Naive thymus-derived CD4-positive, alpha-beta T cell (primary cell): Measurements from ENCODE around the gene CEACAM5. TPM values are rescaled to one million over a fixed set of nuclear protein-coding genes. Genes with fewer than 3 reads are reported as not detected.

ENCODE experiments used
- ATAC-seq: fragments of 150-1000 bp; cut with Tn5 transposase; 2 replicates; pipeline ENCODE4 v1.10.0; 2021; ENCODE audit warnings: mild to moderate bottlenecking, moderate library complexity
- CTCF ChIA-PET: fragments of 350-600 bp; sonication (Branson Sonifier 250); formaldehyde crosslinking; loops from one replicate; lab custom pipeline; 2021; ENCODE audit warnings: antibody characterized with exemption; lab: Charles Lee
- POLR2A ChIA-PET: fragments of 350-600 bp; sonication (Branson Sonifier 250); formaldehyde crosslinking; loops from one replicate; lab custom pipeline; 2021; ENCODE audit warnings: antibody characterized with exemption, inconsistent platforms; lab: Charles Lee
- DNase-seq, 9 donors: peaks; one replicate each; pipeline versions ENCODE4 v3.0.0 to v3.0.0-alpha.2; 2020 to 2022; ENCODE audit warnings: mixed read lengths in 1 of 9
- H3K27ac ChIP-seq: one replicate; pipeline ENCODE4 v1.7.0; 2013; ENCODE audit warnings: mild to moderate bottlenecking, low read depth, low read length, moderate library complexity
- H3K27me3 ChIP-seq, 2 donors: one replicate each; pipeline ENCODE4 v1.7.0; 2013; ENCODE audit warnings: low read length in 2 of 2, mild to moderate bottlenecking in 2 of 2, moderate library complexity in 2 of 2; ENCODE audit not compliant: control insufficient read depth in 2 of 2, insufficient read depth in 2 of 2
- H3K36me3 ChIP-seq, 3 experiments: 1 replicate in 2 of 3; 2 replicates in 1 of 3; pipeline ENCODE4 v1.7.0; 2013; ENCODE audit warnings: low read length in 3 of 3, mild to moderate bottlenecking in 3 of 3, moderate library complexity in 1 of 3; ENCODE audit not compliant: insufficient read depth in 3 of 3, control insufficient read depth in 2 of 3
- H3K4me1 ChIP-seq, 2 donors: one replicate each; pipeline ENCODE4 v1.7.0; 2013; ENCODE audit warnings: low read length in 2 of 2, mild to moderate bottlenecking in 2 of 2, moderate library complexity in 1 of 2; ENCODE audit not compliant: control insufficient read depth in 2 of 2, insufficient read depth in 2 of 2
- H3K4me3 ChIP-seq: 2 replicates; pipeline ENCODE4 v1.7.0; 2013; ENCODE audit warnings: mild to moderate bottlenecking, low read length
- H3K9me3 ChIP-seq, 3 experiments: 1 replicate in 2 of 3; 2 replicates in 1 of 3; pipeline ENCODE4 v1.7.0; 2013; ENCODE audit warnings: low read length in 3 of 3; ENCODE audit not compliant: control insufficient read depth in 2 of 3
- H3K27ac Mint-ChIP-seq, 9 donors: one replicate each; pipeline ENCODE4 v1.8.0; 2020 to 2022; ENCODE audit warnings: mixed read lengths in 9 of 9, mild to moderate bottlenecking in 8 of 9, moderate library complexity in 5 of 9, inconsistent platforms in 2 of 9
- H3K27me3 Mint-ChIP-seq, 5 donors: one replicate each; pipeline ENCODE4 v1.8.0; 2021 to 2022; ENCODE audit warnings: mixed read lengths in 5 of 5, mild to moderate bottlenecking in 1 of 5
- H3K36me3 Mint-ChIP-seq, 5 donors: one replicate each; pipeline ENCODE4 v1.8.0; 2020 to 2022; ENCODE audit warnings: mixed read lengths in 5 of 5, mild to moderate bottlenecking in 3 of 5, inconsistent platforms in 1 of 5
- H3K4me1 Mint-ChIP-seq, 7 donors: one replicate each; pipeline ENCODE4 v1.8.0; 2020 to 2022; ENCODE audit warnings: mixed read lengths in 7 of 7, mild to moderate bottlenecking in 3 of 7, inconsistent platforms in 1 of 7
- H3K4me3 Mint-ChIP-seq, 10 donors: one replicate each; pipeline ENCODE4 v1.8.0; 2020 to 2022; ENCODE audit warnings: mild to moderate bottlenecking in 10 of 10, mixed read lengths in 10 of 10, moderate library complexity in 6 of 10, inconsistent platforms in 2 of 10
- H3K9me3 Mint-ChIP-seq, 11 donors: one replicate each; pipeline ENCODE4 v1.8.0; 2020 to 2022; ENCODE audit warnings: mixed read lengths in 11 of 11, mild to moderate bottlenecking in 4 of 11, inconsistent platforms in 1 of 11, moderate library complexity in 1 of 11
- intact Hi-C, 2 donors: fragments of 100-400 bp; cut with micrococcal nuclease; formaldehyde crosslinking; loops; one replicate each; pipeline ENCODE4 v1.15.1; 2023
- polyA plus RNA-seq, 2 donors: library from polyadenylated mRNA; unstranded; fragments of 300-500 nt; fragmentation: Illumina TruSeq; gene quantifications; one replicate each; pipeline ENCODE4 v1.2.3, GENCODE V29; 2021
- total RNA-seq, 6 experiments: library from RNA in 5 of 6; stranded (reverse) in 5 of 6; gene quantifications; 1 replicate in 5 of 6; 2 replicates in 1 of 6; pipeline ENCODE4 v1.2.3 and lab custom pipeline; 2021 to 2026

Gene CEACAM5
- total and polyA plus RNA-seq, 7 experiments from 2014 or later = not detected

DNA sequence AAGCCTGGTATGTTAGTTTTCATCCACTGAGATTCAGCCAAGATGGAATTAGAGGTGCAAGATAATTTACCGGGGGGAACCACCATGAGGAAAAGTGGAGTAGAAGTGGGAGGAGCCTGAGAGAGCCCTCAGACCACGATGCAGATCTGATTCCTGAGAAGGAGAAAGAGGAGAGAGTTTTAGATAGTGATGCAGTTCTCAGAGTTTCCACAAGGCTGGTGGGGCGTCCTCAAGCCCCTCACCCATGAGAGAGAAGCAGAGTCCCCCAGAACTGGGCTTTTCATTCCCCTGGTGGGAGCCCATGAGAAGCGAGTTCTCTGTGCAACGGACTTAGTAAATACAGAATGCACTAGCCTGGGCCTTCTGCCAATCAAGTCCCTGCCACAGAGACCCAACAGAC, 18.1 kb downstream of the CEACAM5 start:
- DNase-seq = no peak
- no peaks in the 10 kb centered on the region for H3K36me3 ChIP-seq
- H3K27me3 ChIP-seq = peaks cover 0 to 3% of the 10 kb centered on the region in 2 donors
- CTCF ChIA-PET = no interaction called here
- intact Hi-C loops = no loop called here
- no peaks in the 10 kb centered on the region for H3K36me3 Mint-ChIP-seq
- H3K9me3 Mint-ChIP-seq = peaks cover 0 to 2% (median 0%) of the 10 kb centered on the region in 11 donors
- H3K4me3 ChIP-seq = no peak overlapping the region
- no peak overlapping the region for H3K27ac Mint-ChIP-seq
- ATAC-seq = no peak
- H3K4me3 Mint-ChIP-seq = no peak overlapping the region
- POLR2A ChIA-PET = no interaction called here
- H3K9me3 ChIP-seq = no peaks in the 10 kb centered on the region
- H3K27me3 Mint-ChIP-seq = peaks cover 23 to 44% (median 30%) of the 10 kb centered on the region in 5 donors
- H3K4me1 Mint-ChIP-seq = no peaks in the 10 kb centered on the region
- H3K27ac ChIP-seq = no peak overlapping the region
- no peaks in the 10 kb centered on the region for H3K4me1 ChIP-seq

DNA sequence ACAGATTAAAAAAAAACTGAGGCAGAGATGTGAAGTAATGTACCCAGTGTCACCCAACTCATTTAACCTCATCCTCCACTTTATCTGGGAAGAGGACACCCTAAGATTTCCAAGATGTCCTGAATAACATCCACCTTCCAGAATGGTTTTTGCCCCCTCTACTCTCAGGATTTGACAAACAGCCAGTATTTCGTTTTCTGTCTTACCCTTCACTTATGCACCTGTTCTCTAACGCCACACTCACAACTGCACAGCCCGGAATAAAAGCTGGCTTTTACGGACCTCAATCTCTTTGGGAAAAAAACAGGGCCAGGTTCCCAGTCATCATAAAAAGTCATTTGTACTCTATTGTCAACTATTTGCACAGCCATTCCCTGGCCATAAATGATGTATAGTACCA, 25.7 kb downstream of the CEACAM5 start:
- H3K4me1 Mint-ChIP-seq = peaks cover 0 to 6% (median 4%) of the 10 kb centered on the region in 7 donors
- CTCF ChIA-PET = interaction anchor here (1.1 kb wide), 1 partner anchor 648 kb away, joined by 3 read pairs; no protein-coding TSS in a partner anchor

DNA sequence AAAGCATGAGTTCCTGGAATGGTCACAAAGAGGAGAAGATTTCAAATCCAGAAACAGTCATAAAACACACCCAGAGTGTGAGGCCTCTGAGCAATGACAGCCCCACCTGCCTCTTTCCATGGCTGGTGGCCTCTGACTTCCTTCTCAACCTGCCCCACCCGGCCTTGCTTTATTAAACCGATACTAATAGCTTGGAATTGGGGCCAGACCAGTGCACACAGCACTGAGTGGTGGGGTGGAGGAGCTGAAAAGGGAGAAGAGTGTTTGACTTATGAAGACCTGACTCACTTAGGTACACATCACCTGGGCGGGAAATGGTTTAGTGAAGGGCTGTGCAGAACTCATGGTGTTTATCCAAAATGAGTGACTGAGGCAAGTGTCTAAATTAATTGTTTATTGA, 26.2 kb downstream of the CEACAM5 start:
- Mint-ChIP-seq H3K27me3 (peaks cover 18 to 49% (median 29%) of the 10 kb centered on the region in 5 donors), H3K4me1 (peaks cover 0 to 6% (median 4%) of the 10 kb centered on the region in 7 donors)
- CTCF ChIA-PET = interaction anchor here (1.1 kb wide), 1 partner anchor 647 kb away, joined by 3 read pairs; no protein-coding TSS in a partner anchor

More for the DNA sequence above, 25.7 kb downstream of the CEACAM5 start:
- Histone ChIP-seq H3K27me3 (no peaks in the 10 kb centered on the region), H3K9me3 (no peaks in the 10 kb centered on the region), H3K36me3 (no peaks in the 10 kb centered on the region), H3K4me3 (no peak overlapping the region), H3K4me1 (no peaks in the 10 kb centered on the region), H3K27ac (no peak overlapping the region)
- H3K4me3 Mint-ChIP-seq = no peak overlapping the region
- intact Hi-C loops = no loop called here
- H3K9me3 Mint-ChIP-seq = no peaks in the 10 kb centered on the region
- POLR2A ChIA-PET = no interaction called here
- DNase-seq = no peak
- peaks cover 18 to 48% (median 27%) of the 10 kb centered on the region in 5 donors for H3K27me3 Mint-ChIP-seq
- H3K27ac Mint-ChIP-seq = no peak overlapping the region
- ATAC-seq = no peak
- H3K36me3 Mint-ChIP-seq = no peaks in the 10 kb centered on the region

DNA sequence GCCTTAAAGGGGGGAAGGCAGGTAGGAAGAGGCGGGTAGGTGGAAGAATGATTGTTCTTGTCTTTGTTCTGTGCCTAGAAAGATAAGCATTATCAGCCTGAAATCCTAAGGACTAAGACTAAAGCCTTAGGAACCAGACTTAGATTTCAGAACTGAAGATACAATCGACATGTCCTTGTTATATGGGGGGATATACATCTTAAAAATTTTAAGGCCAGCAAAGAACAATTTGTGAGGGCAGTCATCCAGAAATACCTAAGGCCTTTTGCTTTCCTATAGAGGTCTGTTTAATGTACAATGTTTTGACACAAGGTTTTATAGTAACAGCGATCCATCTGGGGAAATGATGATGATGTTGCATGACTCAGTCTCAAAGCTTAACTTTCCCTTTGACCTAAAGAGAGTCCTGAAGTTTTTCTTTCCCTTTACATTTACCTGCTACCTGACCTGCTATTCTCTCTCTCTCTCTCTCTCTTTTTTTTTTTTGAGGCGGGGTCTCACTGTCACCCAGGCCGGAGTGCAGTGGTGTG, 26.7 kb downstream of the CEACAM5 start:
- Histone ChIP-seq H3K4me3 (no peak overlapping the region), H3K27me3 (no peaks in the 10 kb centered on the region), H3K27ac (no peak overlapping the region), H3K4me1 (no peaks in the 10 kb centered on the region), H3K9me3 (no peaks in the 10 kb centered on the region), H3K36me3 (no peaks in the 10 kb centered on the region)
- DNase-seq = no peak
- Mint-ChIP-seq H3K27ac (no peak overlapping the region), H3K27me3 (peaks cover 18 to 53% (median 28%) of the 10 kb centered on the region in 5 donors), H3K4me1 (peaks cover 3 to 9% (median 5%) of the 10 kb centered on the region in 7 donors), H3K36me3 (no peaks in the 10 kb centered on the region), H3K4me3 (no peak overlapping the region), H3K9me3 (no peaks in the 10 kb centered on the region)
- intact Hi-C loops = no loop called here
- ATAC-seq = no peak
- CTCF ChIA-PET = interaction anchor here (1.0 kb wide), 1 partner anchor 16 kb away, joined by 3 read pairs; no protein-coding TSS in a partner anchor
- POLR2A ChIA-PET = interaction anchor here (0.5 kb wide), 1 partner anchor 19 kb away, joined by 3 read pairs; no protein-coding TSS in a partner anchor

More for the DNA sequence above, 26.2 kb downstream of the CEACAM5 start:
- H3K9me3 Mint-ChIP-seq = no peaks in the 10 kb centered on the region
- H3K36me3 Mint-ChIP-seq = no peaks in the 10 kb centered on the region
- H3K27ac ChIP-seq = no peak overlapping the region
- H3K4me3 ChIP-seq = no peak overlapping the region
- H3K36me3 ChIP-seq = no peaks in the 10 kb centered on the region
- POLR2A ChIA-PET = interaction anchor here (0.5 kb wide), 1 partner anchor 19 kb away, joined by 3 read pairs; no protein-coding TSS in a partner anchor
- no peaks in the 10 kb centered on the region for H3K9me3 ChIP-seq
- H3K4me1 ChIP-seq = no peaks in the 10 kb centered on the region
- ATAC-seq (no peak), DNase-seq (no peak)
- H3K27me3 ChIP-seq = no peaks in the 10 kb centered on the region
- H3K27ac Mint-ChIP-seq = no peak overlapping the region
- H3K4me3 Mint-ChIP-seq = no peak overlapping the region
- intact Hi-C loops = no loop called here

DNA sequence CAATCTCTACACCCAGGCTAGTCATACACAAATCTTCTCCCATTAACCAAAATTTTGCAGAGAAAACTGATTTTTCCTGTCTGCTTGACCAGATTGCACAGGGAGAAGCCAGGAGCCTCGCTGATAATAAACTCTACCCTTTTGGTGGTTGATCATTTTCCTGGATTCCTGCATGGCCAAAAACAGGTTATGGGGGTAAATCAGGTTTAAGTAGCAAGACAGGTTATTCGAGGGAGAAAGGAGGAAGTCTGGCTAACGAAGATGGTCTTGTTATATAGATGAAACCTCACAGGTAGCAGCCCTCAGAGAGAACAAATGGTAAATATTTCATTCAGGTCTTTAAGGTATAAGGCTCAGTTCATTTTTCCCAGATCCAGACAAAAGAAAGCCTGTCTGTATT, 30.9 kb downstream of the CEACAM5 start:
- ChIA-PET POLR2A (no interaction called here), CTCF (no interaction called here)
- Histone ChIP-seq H3K4me1 (no peaks in the 10 kb centered on the region), H3K27me3 (no peaks in the 10 kb centered on the region), H3K27ac (no peak overlapping the region), H3K9me3 (no peaks in the 10 kb centered on the region), H3K36me3 (no peaks in the 10 kb centered on the region), H3K4me3 (no peak overlapping the region)
- Mint-ChIP-seq H3K27me3 (peaks cover 6 to 51% (median 13%) of the 10 kb centered on the region in 5 donors), H3K27ac (no peak overlapping the region), H3K4me3 (no peak overlapping the region), H3K4me1 (peaks cover 4 to 17% (median 12%) of the 10 kb centered on the region in 7 donors), H3K36me3 (no peaks in the 10 kb centered on the region), H3K9me3 (no peaks in the 10 kb centered on the region)
- DNase-seq = no peak
- intact Hi-C loops = no loop called here
- no peak for ATAC-seq

DNA sequence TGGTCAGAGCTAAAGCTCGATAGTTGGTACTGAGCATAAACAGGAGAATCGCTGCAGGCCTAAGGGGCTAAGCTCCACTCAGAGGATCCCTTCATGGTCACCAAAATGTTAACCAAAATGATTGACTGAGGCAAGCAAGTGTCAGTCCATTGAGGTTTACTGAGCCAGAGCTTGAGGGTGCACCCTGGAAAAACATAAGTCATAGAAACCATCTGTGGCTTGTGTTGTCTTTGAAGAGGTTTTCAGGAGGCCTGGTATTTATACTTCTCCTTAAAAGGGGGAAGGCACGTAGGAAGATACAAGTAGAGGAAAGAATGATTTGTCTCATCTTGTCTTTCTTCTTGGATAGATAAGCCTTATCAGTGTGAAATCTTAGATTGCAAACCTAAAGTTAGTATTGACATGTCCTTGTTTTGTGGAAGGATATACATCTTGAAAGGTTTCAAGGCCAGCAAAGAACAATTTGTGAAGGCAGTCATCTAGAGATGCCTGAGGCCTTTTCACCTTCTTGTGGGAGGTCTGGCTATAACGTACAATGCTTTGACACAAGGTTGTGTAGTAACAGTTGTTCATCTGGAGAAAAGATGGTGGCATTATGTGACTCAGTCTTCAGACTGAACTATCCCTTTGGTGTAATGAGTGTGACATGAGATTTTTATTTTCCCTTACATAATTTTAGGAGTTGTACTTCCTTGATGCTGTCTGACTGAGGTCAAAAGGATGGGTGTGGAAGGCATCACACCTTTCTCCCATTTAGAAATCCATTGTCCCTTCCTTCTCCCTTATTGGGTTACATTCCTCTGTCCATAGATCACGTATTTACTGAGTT, 32.2 kb downstream of the CEACAM5 start:
- ChIA-PET POLR2A (no interaction called here), CTCF (no interaction called here)
- ATAC-seq = no peak
- Mint-ChIP-seq H3K27ac (no peak overlapping the region), H3K36me3 (no peaks in the 10 kb centered on the region), H3K27me3 (peaks cover 15 to 63% (median 25%) of the 10 kb centered on the region in 5 donors), H3K4me3 (no peak overlapping the region), H3K4me1 (peaks cover 0 to 13% (median 10%) of the 10 kb centered on the region in 7 donors), H3K9me3 (no peaks in the 10 kb centered on the region)
- H3K4me1 ChIP-seq = no peaks in the 10 kb centered on the region
- intact Hi-C loops = no loop called here
- no peaks in the 10 kb centered on the region for H3K36me3 ChIP-seq
- DNase-seq = no peak
- no peak overlapping the region for H3K27ac ChIP-seq
- H3K27me3 ChIP-seq = no peaks in the 10 kb centered on the region
- no peaks in the 10 kb centered on the region for H3K9me3 ChIP-seq
- no peak overlapping the region for H3K4me3 ChIP-seq
